Lung (tissue), 12 donors: ENCODE data around the gene RASL10A. TPM values are rescaled to one million over a fixed set of nuclear protein-coding genes. Genes with fewer than 3 reads are reported as not detected.

ENCODE experiments used
- ATAC-seq: fragments of 200-7000 bp; cut with Tn5 transposase; one replicate; pipeline ENCODE4 v1.9.1; 2020; ENCODE audit warnings: moderate number of reproducible peaks; ENCODE audit not compliant: insufficient read depth, low FRiP score
- DNase-seq, 3 donors: peaks; one replicate each; pipeline ENCODE4 v3.0.0-alpha.2; 2013 to 2017
- H3K27ac ChIP-seq, 2 donors: one replicate each; pipeline ENCODE4 v1.5.1; 2013; ENCODE audit warnings: mild to moderate bottlenecking in 2 of 2, moderate library complexity in 2 of 2, control low read depth in 1 of 2, inconsistent platforms in 1 of 2, low read depth in 1 of 2, low read length in 1 of 2
- H3K27me3 ChIP-seq, 3 donors: one replicate each; pipeline ENCODE4 v1.5.1; 2013; ENCODE audit warnings: low read length in 2 of 3; ENCODE audit not compliant: control insufficient read depth in 3 of 3, insufficient read depth in 3 of 3
- H3K36me3 ChIP-seq, 4 donors: one replicate each; pipeline ENCODE4 v1.5.1; 2013; ENCODE audit warnings: low read length in 4 of 4, mild to moderate bottlenecking in 1 of 4, moderate library complexity in 1 of 4; ENCODE audit not compliant: control insufficient read depth in 4 of 4, insufficient read depth in 4 of 4
- H3K4me1 ChIP-seq, 5 donors: one replicate each; pipeline ENCODE4 v1.5.1; 2013; ENCODE audit warnings: low read length in 5 of 5, mild to moderate bottlenecking in 2 of 5, moderate library complexity in 1 of 5; ENCODE audit not compliant: control insufficient read depth in 5 of 5, insufficient read depth in 5 of 5
- H3K4me3 ChIP-seq: one replicate; pipeline ENCODE4 v1.5.1; 2013; ENCODE audit warnings: mild to moderate bottlenecking, control low read depth, moderate library complexity
- H3K9ac ChIP-seq, 2 donors: one replicate each; pipeline ENCODE4 v1.5.1; 2013; ENCODE audit warnings: low read length in 2 of 2, control low read depth in 1 of 2; ENCODE audit not compliant: insufficient read depth in 1 of 2
- H3K9me3 ChIP-seq, 4 donors: one replicate each; pipeline ENCODE4 v1.5.1; 2013; ENCODE audit warnings: low read length in 3 of 4, mild to moderate bottlenecking in 1 of 4, moderate library complexity in 1 of 4; ENCODE audit not compliant: control insufficient read depth in 4 of 4, insufficient read depth in 3 of 4
- CTCF ChIP-seq: IDR thresholded peaks from 2 replicates; pipeline ENCODE4 v1.5.1; 2012; ENCODE audit warnings: mild to moderate bottlenecking; ENCODE audit errors: control extremely low read depth, extremely low read depth
- WGBS, 2 donors: extraction: QIAGEN DNeasy Blood & Tissue Kit; methylation state at CpG; one replicate each; pipeline ENCODE4 v1.1.7; 2013; 5-methylcytosine and 5-hydroxymethylcytosine counted together
- polyA plus RNA-seq, 2 donors: library from polyadenylated mRNA; stranded (reverse); fragments of 200-250 nt; gene quantifications; one replicate each; pipeline ENCODE4 v1.2.1, GENCODE V29; 2013
- total RNA-seq, 2 donors: library from RNA; depleted of rRNA in 1 of 2; stranded (reverse); fragments of >200 nt in 1 of 2; gene quantifications; one replicate each; pipeline ENCODE4 v1.2.1, GENCODE V29; 2014 to 2021
- donor health status: control.
- donor health status: control.
- donor health status: Bipolar disorder and iron deficiency.
- donor health status: healthy.
- donor health status: DM: yes; HTN: yes; CAD: no.

Gene RASL10A
- total and polyA plus RNA-seq, 4 donors = 0.71 to 3.3 (median 2.0) TPM; not detected in 1

GRCh38 chr22:29268511-29269229 lies 46.8 kb downstream of the RASL10A start:
- DNase-seq = peak; percentile 75 to 88 (median 77)
- H3K27ac ChIP-seq = peak overlapping the region; percentile 96 to 97
- peak overlapping the region; percentile 89 for H3K4me3 ChIP-seq
- peaks cover 14 to 35% (median 22%) of the 10 kb centered on the region in 4 donors for H3K36me3 ChIP-seq
- H3K27me3 ChIP-seq = no peaks in the 10 kb centered on the region
- peak; percentile 54 for ATAC-seq
- H3K9me3 ChIP-seq = no peaks in the 10 kb centered on the region
- no peak for TF ChIP-seq CTCF
- H3K4me1 ChIP-seq = peaks cover 12 to 51% (median 24%) of the 10 kb centered on the region in 5 donors
- WGBS, 2 donors = 1% methylated on average over 40 to 51 of the region's 51 CpGs
- peak overlapping the region; percentile 93 to 97 for H3K9ac ChIP-seq

GRCh38 chr22:29267858-29268510 lies 47.5 kb downstream of the RASL10A start, which contains the start of the genes EWSR1 and RHBDD3:
Gene EWSR1 (plus strand): TSS chr22:29268268. CDS start chr22:29268337, 69 bp downstream.
Gene RHBDD3 (minus strand): TSS chr22:29267981. CDS start chr22:29265626, 2,355 bp downstream.
- WGBS, 2 donors = 0% methylated on average over 56 to 67 of the region's 67 CpGs
- Histone ChIP-seq H3K4me3 (peak within 1 kb of the TSS; percentile 89), H3K36me3 (peaks cover 11 to 33% (median 18%) of the 10 kb centered on the region in 4 donors), H3K9ac (peak within 1 kb of the TSS; percentile 93 to 97), H3K9me3 (no peaks in the 10 kb centered on the region), H3K27me3 (no peaks in the 10 kb centered on the region), H3K27ac (peak within 1 kb of the TSS; percentile 96 to 97), H3K4me1 (peaks cover 12 to 51% (median 24%) of the 10 kb centered on the region in 5 donors)
- TF ChIP-seq CTCF = peak; percentile 0
- DNase-seq = peak; percentile 96 to 98 (median 97)
- ATAC-seq = peak; percentile 90

- Histone ChIP-seq H3K4me3 (peak overlapping the region; percentile 89), H3K36me3 (peaks cover 7 to 29% (median 14%) of the 10 kb centered on the region in 4 donors), H3K9ac (peak overlapping the region; percentile 52 to 83), H3K9me3 (no peaks in the 10 kb centered on the region), H3K4me1 (peaks cover 12 to 49% (median 24%) of the 10 kb centered on the region in 5 donors), H3K27me3 (no peaks in the 10 kb centered on the region), H3K27ac (peak overlapping the region; percentile 96 to 97)
- DNase-seq = no peak
- ATAC-seq = no peak
- 0 to 1% methylated on average over 32 of the region's 32 CpGs for WGBS, 2 donors
- no peak for TF ChIP-seq CTCF
Observed at GRCh38 chr22:29267462-29267857, 48.0 kb downstream of the RASL10A start.
